ENCODE results near the gene KRT77.

The KRT77 gene

GRCh38 chr12:52662093-52662917, 41.0 kb downstream of the KRT77 start:
- H3K79me2 ChIP-seq (ENCODE audit: low read length): no peaks in the 10 kb centered on the region
- no peaks in the 10 kb centered on the region for H3K4me1 ChIP-seq (ENCODE audit: low read length)
- H3K4me2 ChIP-seq (ENCODE audit: low read length): no peak overlapping the region
- no peak overlapping the region for H2AFZ ChIP-seq (ENCODE audit: low read depth, low read length)
- no peaks in the 10 kb centered on the region for H4K20me1 ChIP-seq (ENCODE audit: insufficient read depth, low read length)
- no peaks in the 10 kb centered on the region for H3K36me3 ChIP-seq (replicated peaks; ENCODE audit: low read depth, low read length)
- TF ChIP-seq CTCF (IDR thresholded peaks at IDR 0.05; ENCODE audit: low read depth, low read length): no peak
- TF ChIP-seq EZH2phosphoT487 (IDR thresholded peaks at IDR 0.05; ENCODE audit: low read depth): no peak
- H3K27me3 ChIP-seq (ENCODE audit: low read depth, low read length): peaks cover 58% of the 10 kb centered on the region
- H3K9ac ChIP-seq (ENCODE audit: low read length): no peak overlapping the region
- no peak overlapping the region for H3K4me3 ChIP-seq (ENCODE audit: low read length)
- H3K27ac ChIP-seq (ENCODE audit: low read length): no peak overlapping the region
- no peaks in the 10 kb centered on the region for H3K9me3 ChIP-seq (ENCODE audit: insufficient read depth, low read length)

GRCh38 chr12:52661668-52662067, 41.7 kb downstream of the KRT77 start:
- Histone ChIP-seq H3K9me3 (ENCODE audit: insufficient read depth, low read length) (no peaks in the 10 kb centered on the region), H3K79me2 (ENCODE audit: low read length) (no peaks in the 10 kb centered on the region), H4K20me1 (ENCODE audit: insufficient read depth, low read length) (no peaks in the 10 kb centered on the region), H3K27me3 (ENCODE audit: low read depth, low read length) (peaks cover 63% of the 10 kb centered on the region), H2AFZ (ENCODE audit: low read depth, low read length) (no peak overlapping the region), H3K27ac (ENCODE audit: low read length) (no peak overlapping the region), H3K36me3 (replicated peaks; ENCODE audit: low read depth, low read length) (no peaks in the 10 kb centered on the region), H3K4me2 (ENCODE audit: low read length) (no peak overlapping the region), H3K4me1 (ENCODE audit: low read length) (no peaks in the 10 kb centered on the region), H3K9ac (ENCODE audit: low read length) (no peak overlapping the region), H3K4me3 (ENCODE audit: low read length) (no peak overlapping the region)
- no peak for TF ChIP-seq CTCF (IDR thresholded peaks at IDR 0.05; ENCODE audit: low read depth, low read length)
- TF ChIP-seq EZH2phosphoT487 (IDR thresholded peaks at IDR 0.05; ENCODE audit: low read depth): no peak

GRCh38 chr12:52660934-52661499, 42.3 kb downstream of the KRT77 start:
- H3K4me2 ChIP-seq (ENCODE audit: low read length): no peak overlapping the region
- no peaks in the 10 kb centered on the region for H3K9me3 ChIP-seq (ENCODE audit: insufficient read depth, low read length)
- no peaks in the 10 kb centered on the region for H4K20me1 ChIP-seq (ENCODE audit: insufficient read depth, low read length)
- no peaks in the 10 kb centered on the region for H3K4me1 ChIP-seq (ENCODE audit: low read length)
- no peak overlapping the region for H3K27ac ChIP-seq (ENCODE audit: low read length)
- no peak overlapping the region for H3K9ac ChIP-seq (ENCODE audit: low read length)
- H3K36me3 ChIP-seq (replicated peaks; ENCODE audit: low read depth, low read length): no peaks in the 10 kb centered on the region
- H3K4me3 ChIP-seq (ENCODE audit: low read length): no peak overlapping the region
- TF ChIP-seq CTCF (IDR thresholded peaks at IDR 0.05; ENCODE audit: low read depth, low read length) (no peak), EZH2phosphoT487 (IDR thresholded peaks at IDR 0.05; ENCODE audit: low read depth) (no peak)
- peaks cover 63% of the 10 kb centered on the region for H3K27me3 ChIP-seq (ENCODE audit: low read depth, low read length)
- no peak overlapping the region for H2AFZ ChIP-seq (ENCODE audit: low read depth, low read length)
- H3K79me2 ChIP-seq (ENCODE audit: low read length): no peaks in the 10 kb centered on the region

- no peak overlapping the region for H3K4me3 ChIP-seq (ENCODE audit: low read length)
These were observed 43.4 kb downstream of the KRT77 start for GRCh38 chr12:52659951-52660350.

More at GRCh38 chr12:52659951-52660350, 43.4 kb downstream of the KRT77 start:
- H3K4me2 ChIP-seq (ENCODE audit: low read length): no peak overlapping the region
- no peaks in the 10 kb centered on the region for H4K20me1 ChIP-seq (ENCODE audit: insufficient read depth, low read length)
- no peaks in the 10 kb centered on the region for H3K36me3 ChIP-seq (replicated peaks; ENCODE audit: low read depth, low read length)
- H3K27ac ChIP-seq (ENCODE audit: low read length): no peak overlapping the region
- no peaks in the 10 kb centered on the region for H3K79me2 ChIP-seq (ENCODE audit: low read length)
- no peak overlapping the region for H2AFZ ChIP-seq (ENCODE audit: low read depth, low read length)
- no peak for TF ChIP-seq EZH2phosphoT487 (IDR thresholded peaks at IDR 0.05; ENCODE audit: low read depth)
- TF ChIP-seq CTCF (IDR thresholded peaks at IDR 0.05; ENCODE audit: low read depth, low read length): no peak
- H3K9me3 ChIP-seq (ENCODE audit: insufficient read depth, low read length): no peaks in the 10 kb centered on the region
- H3K9ac ChIP-seq (ENCODE audit: low read length): no peak overlapping the region
- H3K27me3 ChIP-seq (ENCODE audit: low read depth, low read length): peaks cover 63% of the 10 kb centered on the region
- H3K4me1 ChIP-seq (ENCODE audit: low read length): no peaks in the 10 kb centered on the region

Measured in OCI-LY3 (cell line).